OCI-M1 (cell line): ENCODE results near the gene RTBDN.

Experiments used
- DNase-seq: peaks from one replicate; lab custom pipeline; 2025; lab: John Stamatoyannopoulos, UW

RTBDN gene

GRCh38 chr19:12779162-12779993 lies 55.0 kb downstream of the RTBDN start:
- peak; percentile 68 for DNase-seq

- no peak for DNase-seq
Measured at GRCh38 chr19:12778905-12779161, 55.5 kb downstream of the RTBDN start.

GRCh38 chr19:12778017-12778904 lies 56.1 kb downstream of the RTBDN start:
- peak; percentile 58 for DNase-seq

DNA sequence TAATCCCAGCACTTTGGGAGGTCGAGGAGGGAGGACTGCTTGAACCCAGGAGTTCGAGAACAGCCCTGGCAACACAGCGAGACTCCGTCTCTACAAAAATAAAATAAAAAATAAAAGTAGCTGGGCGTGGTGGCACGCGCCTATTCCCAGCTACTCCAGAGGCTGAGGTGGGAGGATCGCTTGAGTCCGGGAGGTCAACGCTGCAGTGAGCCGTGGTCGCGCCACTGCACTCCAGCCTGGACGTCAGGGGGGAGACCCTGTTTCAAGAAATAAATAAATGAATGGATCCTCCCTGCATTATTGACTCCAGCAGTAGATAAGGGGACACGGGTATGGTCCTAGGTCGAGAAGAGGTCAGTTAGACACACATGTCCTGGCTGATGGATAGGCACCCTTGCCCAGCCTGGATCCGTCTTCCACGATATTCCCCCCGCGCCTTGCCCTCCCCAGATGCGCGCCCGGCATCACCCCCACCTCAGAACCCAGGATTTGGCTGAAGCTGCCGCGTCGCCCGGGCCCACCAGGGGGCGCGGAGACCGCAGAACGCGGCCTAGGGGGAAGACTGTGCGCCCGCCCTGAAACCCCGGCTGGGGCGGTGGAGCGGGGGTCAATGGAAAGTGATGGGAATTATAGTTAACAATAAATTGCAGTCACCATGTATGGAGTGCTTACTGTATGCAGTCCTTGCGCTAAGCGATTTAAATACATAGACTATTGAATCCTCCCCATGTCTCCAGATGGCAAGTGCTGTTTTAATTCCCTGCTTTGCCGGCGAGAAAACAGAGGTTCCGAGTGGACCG lies 57.0 kb downstream of the RTBDN start:
- DNase-seq: peak; percentile 81
